ENCODE data around the gene SLC43A2.
"Not testable (repeated sequence)": the region's sequence is repeated elsewhere in the genome, so short reads cannot be mapped to it uniquely, and the experiment has no call there.

SLC43A2 gene

GRCh38 chr17:1574697-1575471 is 53.8 kb downstream of the SLC43A2 start:
- H3K36me3 ChIP-seq (ENCODE audit: control insufficient read depth, insufficient read depth, low read length): no peaks in the 10 kb centered on the region
- no peak overlapping the region for H3K4me3 ChIP-seq (ENCODE audit: insufficient read depth, low read depth, low read length)
- no peaks in the 10 kb centered on the region for H3K9me3 ChIP-seq (ENCODE audit: control insufficient read depth, low read length)
- peaks cover 3% of the 10 kb centered on the region for H3K4me1 ChIP-seq (ENCODE audit: control insufficient read depth, insufficient read depth, low read length)
- H3K27ac ChIP-seq (ENCODE audit: insufficient read depth, low read depth, low read length, poor library complexity, severe bottlenecking): no peak overlapping the region
- no peaks in the 10 kb centered on the region for H3K27me3 ChIP-seq (ENCODE audit: control insufficient read depth, insufficient read depth, low read length, poor library complexity, severe bottlenecking)
- WGBS, 2 experiments: 63 to 65% methylated on average over 45 of the region's 45 CpGs

- no peak overlapping the region for H3K4me3 ChIP-seq (ENCODE audit: insufficient read depth, low read depth, low read length)
- H3K27ac ChIP-seq (ENCODE audit: insufficient read depth, low read depth, low read length, poor library complexity, severe bottlenecking): no peak overlapping the region
- 48 to 53% methylated on average over 18 of the region's 19 CpGs for WGBS, 2 experiments
- H3K27me3 ChIP-seq (ENCODE audit: control insufficient read depth, insufficient read depth, low read length, poor library complexity, severe bottlenecking): no peaks in the 10 kb centered on the region
- peaks cover 3% of the 10 kb centered on the region for H3K4me1 ChIP-seq (ENCODE audit: control insufficient read depth, insufficient read depth, low read length)
- no peaks in the 10 kb centered on the region for H3K9me3 ChIP-seq (ENCODE audit: control insufficient read depth, low read length)
- no peaks in the 10 kb centered on the region for H3K36me3 ChIP-seq (ENCODE audit: control insufficient read depth, insufficient read depth, low read length)
These were observed 54.5 kb downstream of the SLC43A2 start for GRCh38 chr17:1573932-1574696.

- H3K9me3 ChIP-seq (ENCODE audit: control insufficient read depth, low read length); H3K27ac ChIP-seq (ENCODE audit: insufficient read depth, low read depth, low read length, poor library complexity, severe bottlenecking); H3K4me3 ChIP-seq (ENCODE audit: insufficient read depth, low read depth, low read length); H3K27me3 ChIP-seq (ENCODE audit: control insufficient read depth, insufficient read depth, low read length, poor library complexity, severe bottlenecking); H3K36me3 ChIP-seq (ENCODE audit: control insufficient read depth, insufficient read depth, low read length); H3K4me1 ChIP-seq (ENCODE audit: control insufficient read depth, insufficient read depth, low read length): not testable (repeated sequence)
- WGBS, 2 experiments: 91 to 92% methylated on average over 5 of the region's 5 CpGs
These were observed 56.0 kb downstream of the SLC43A2 start for GRCh38 chr17:1572646-1573045.

GRCh38 chr17:1571341-1571704 is 57.3 kb downstream of the SLC43A2 start:
- 73 to 76% methylated on average over 18 of the region's 18 CpGs for WGBS, 2 experiments
- H3K27me3 ChIP-seq (ENCODE audit: control insufficient read depth, insufficient read depth, low read length, poor library complexity, severe bottlenecking): no peaks in the 10 kb centered on the region
- peaks cover 3% of the 10 kb centered on the region for H3K4me1 ChIP-seq (ENCODE audit: control insufficient read depth, insufficient read depth, low read length)
- no peaks in the 10 kb centered on the region for H3K9me3 ChIP-seq (ENCODE audit: control insufficient read depth, low read length)
- H3K4me3 ChIP-seq (ENCODE audit: insufficient read depth, low read depth, low read length): no peak overlapping the region
- no peaks in the 10 kb centered on the region for H3K36me3 ChIP-seq (ENCODE audit: control insufficient read depth, insufficient read depth, low read length)
- H3K27ac ChIP-seq (ENCODE audit: insufficient read depth, low read depth, low read length, poor library complexity, severe bottlenecking): no peak overlapping the region

DNA sequence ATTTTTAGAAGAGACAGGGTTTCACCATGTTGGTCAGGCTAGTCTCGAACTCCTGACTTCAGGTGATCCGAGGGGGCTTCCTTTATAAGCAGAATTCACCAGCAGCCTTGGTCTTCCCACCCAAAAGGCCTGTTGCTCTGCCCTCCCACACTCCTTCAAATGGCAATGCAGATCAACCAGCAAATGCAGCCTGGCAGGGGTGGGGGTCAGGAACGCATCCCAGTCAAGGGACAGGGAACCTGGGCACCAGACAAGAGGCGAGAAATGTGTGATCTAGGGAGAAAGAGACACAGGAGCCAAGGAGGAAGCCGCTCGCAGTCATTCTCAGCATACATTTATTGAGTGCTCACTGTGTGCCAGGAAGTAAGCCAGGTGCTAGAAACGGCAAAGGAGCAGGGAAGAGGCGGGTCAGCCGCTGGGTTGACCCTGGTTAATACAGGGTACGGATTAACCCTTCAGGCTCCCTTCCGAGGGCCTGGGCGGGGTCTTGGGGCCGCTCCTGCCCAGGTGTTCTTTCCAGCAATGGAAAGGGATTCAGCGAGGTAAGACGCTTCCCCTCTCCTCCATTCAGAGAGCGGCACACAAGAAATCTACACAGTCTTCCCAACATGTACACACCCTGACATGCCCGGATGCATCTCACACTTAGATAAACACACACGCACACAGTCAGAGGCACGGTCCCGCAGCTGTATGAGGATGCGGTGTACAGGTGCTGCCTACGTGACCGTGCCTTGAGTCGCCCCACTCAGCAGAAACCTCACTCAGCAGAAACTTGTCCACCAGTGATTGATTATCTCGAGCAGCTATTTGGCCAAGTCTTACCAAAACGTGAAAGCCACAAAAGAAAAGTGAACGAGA is 59.5 kb downstream of the SLC43A2 start:
- no peak overlapping the region for H3K4me3 ChIP-seq (ENCODE audit: insufficient read depth, low read depth, low read length)
- WGBS, 2 experiments: 81 to 83% methylated on average over 27 of the region's 27 CpGs
- no peaks in the 10 kb centered on the region for H3K27me3 ChIP-seq (ENCODE audit: control insufficient read depth, insufficient read depth, low read length, poor library complexity, severe bottlenecking)
- no peaks in the 10 kb centered on the region for H3K4me1 ChIP-seq (ENCODE audit: control insufficient read depth, insufficient read depth, low read length)
- H3K27ac ChIP-seq (ENCODE audit: insufficient read depth, low read depth, low read length, poor library complexity, severe bottlenecking): no peak overlapping the region
- H3K36me3 ChIP-seq (ENCODE audit: control insufficient read depth, insufficient read depth, low read length): no peaks in the 10 kb centered on the region
- no peaks in the 10 kb centered on the region for H3K9me3 ChIP-seq (ENCODE audit: control insufficient read depth, low read length)

GRCh38 chr17:1566505-1567199 is 62.0 kb downstream of the SLC43A2 start:
- Histone ChIP-seq H3K27me3 (ENCODE audit: control insufficient read depth, insufficient read depth, low read length, poor library complexity, severe bottlenecking) (no peaks in the 10 kb centered on the region), H3K4me1 (ENCODE audit: control insufficient read depth, insufficient read depth, low read length) (no peaks in the 10 kb centered on the region), H3K9me3 (ENCODE audit: control insufficient read depth, low read length) (no peaks in the 10 kb centered on the region), H3K27ac (ENCODE audit: insufficient read depth, low read depth, low read length, poor library complexity, severe bottlenecking) (no peak overlapping the region), H3K4me3 (ENCODE audit: insufficient read depth, low read depth, low read length) (no peak overlapping the region), H3K36me3 (ENCODE audit: control insufficient read depth, insufficient read depth, low read length) (no peaks in the 10 kb centered on the region)
- WGBS, 2 experiments: 86 to 87% methylated on average over 14 of the region's 14 CpGs

DNA sequence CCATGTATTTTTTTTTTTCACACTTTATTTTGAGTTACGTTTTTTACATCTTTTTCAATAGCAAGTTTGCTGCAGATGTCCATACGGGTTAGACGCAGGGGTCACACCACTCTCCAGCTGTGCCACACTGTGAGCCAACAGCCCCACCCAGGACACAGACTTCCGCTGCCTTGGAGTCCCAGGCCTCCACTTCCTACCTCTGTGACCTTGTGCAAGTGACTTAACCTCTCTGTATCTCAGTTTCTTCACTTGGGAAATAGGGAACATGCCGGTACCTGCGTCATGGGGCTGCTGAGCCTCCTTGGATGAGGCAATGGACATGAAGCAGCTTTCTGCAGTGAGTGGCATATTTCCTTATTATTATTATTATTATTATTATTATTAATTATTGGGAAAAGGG is 62.8 kb downstream of the SLC43A2 start:
- Histone ChIP-seq H3K27ac (ENCODE audit: insufficient read depth, low read depth, low read length, poor library complexity, severe bottlenecking) (no peak overlapping the region), H3K4me1 (ENCODE audit: control insufficient read depth, insufficient read depth, low read length) (peaks cover 5% of the 10 kb centered on the region), H3K4me3 (ENCODE audit: insufficient read depth, low read depth, low read length) (no peak overlapping the region), H3K9me3 (ENCODE audit: control insufficient read depth, low read length) (no peaks in the 10 kb centered on the region), H3K36me3 (ENCODE audit: control insufficient read depth, insufficient read depth, low read length) (no peaks in the 10 kb centered on the region), H3K27me3 (ENCODE audit: control insufficient read depth, insufficient read depth, low read length, poor library complexity, severe bottlenecking) (no peaks in the 10 kb centered on the region)
- 95 to 96% methylated on average over 6 of the region's 6 CpGs for WGBS, 2 experiments

DNA sequence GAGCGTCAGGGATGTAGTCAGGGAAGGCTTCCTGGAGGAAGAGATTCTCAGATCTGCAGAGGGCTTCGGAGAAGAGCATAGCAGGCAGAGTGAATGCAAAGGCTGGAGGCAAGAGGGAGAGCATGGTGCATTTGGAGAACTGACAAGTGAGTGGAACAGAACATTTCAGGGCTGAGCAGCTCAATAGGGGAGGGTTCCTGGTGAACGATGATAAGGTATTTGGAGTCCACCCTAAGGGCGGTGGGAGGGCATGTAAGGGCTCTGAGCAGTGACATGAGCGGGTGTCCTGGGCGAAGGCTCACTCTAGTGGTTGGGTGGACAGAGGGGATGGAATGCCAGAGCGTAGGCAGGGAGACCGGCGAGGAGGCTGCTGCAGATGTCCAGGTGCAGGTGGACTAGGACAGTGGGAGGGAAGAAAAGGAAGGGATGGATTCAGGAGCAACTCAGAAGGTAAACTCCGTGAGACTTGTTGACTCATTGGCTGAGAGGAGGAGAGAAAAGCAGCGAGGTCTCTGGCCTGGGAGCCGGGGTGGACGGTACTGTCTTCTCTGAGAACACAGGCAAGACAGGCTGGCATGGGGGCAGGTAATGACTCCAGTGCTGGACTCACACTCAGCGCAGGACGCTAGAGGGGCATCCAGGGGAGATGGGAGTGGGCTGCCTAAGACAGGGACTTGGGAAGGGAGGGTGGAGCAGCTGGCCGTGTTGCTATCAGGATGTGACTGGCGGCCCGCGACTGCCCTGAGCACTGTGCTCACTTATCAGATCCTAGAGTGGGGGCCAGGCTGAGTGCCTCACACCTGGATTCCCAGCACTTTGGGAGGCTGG is 64.6 kb downstream of the SLC43A2 start:
- H3K4me3 ChIP-seq (ENCODE audit: insufficient read depth, low read depth, low read length): no peak overlapping the region
- no peaks in the 10 kb centered on the region for H3K27me3 ChIP-seq (ENCODE audit: control insufficient read depth, insufficient read depth, low read length, poor library complexity, severe bottlenecking)
- no peaks in the 10 kb centered on the region for H3K9me3 ChIP-seq (ENCODE audit: control insufficient read depth, low read length)
- WGBS, 2 experiments: 82 to 84% methylated on average over 19 of the region's 19 CpGs
- no peak overlapping the region for H3K27ac ChIP-seq (ENCODE audit: insufficient read depth, low read depth, low read length, poor library complexity, severe bottlenecking)
- peaks cover 23% of the 10 kb centered on the region for H3K4me1 ChIP-seq (ENCODE audit: control insufficient read depth, insufficient read depth, low read length)
- H3K36me3 ChIP-seq (ENCODE audit: control insufficient read depth, insufficient read depth, low read length): no peaks in the 10 kb centered on the region

- not testable (repeated sequence) for H3K9me3 ChIP-seq (ENCODE audit: control insufficient read depth, low read length); H3K36me3 ChIP-seq (ENCODE audit: control insufficient read depth, insufficient read depth, low read length); H3K27ac ChIP-seq (ENCODE audit: insufficient read depth, low read depth, low read length, poor library complexity, severe bottlenecking); H3K4me3 ChIP-seq (ENCODE audit: insufficient read depth, low read depth, low read length); H3K27me3 ChIP-seq (ENCODE audit: control insufficient read depth, insufficient read depth, low read length, poor library complexity, severe bottlenecking)
- H3K4me1 ChIP-seq (ENCODE audit: control insufficient read depth, insufficient read depth, low read length): peaks cover 24% of the 10 kb centered on the region
- 93 to 96% methylated on average over 15 of the region's 15 CpGs for WGBS, 2 experiments
These were observed 65.2 kb downstream of the SLC43A2 start for GRCh38 chr17:1563471-1563785.
